Heart left ventricle (tissue), 16 donors: ENCODE measurements around the gene DPEP2NB. TPM values are rescaled to one million over a fixed set of nuclear protein-coding genes. Genes with fewer than 3 reads are reported as not detected.
"Not testable (repeated sequence)": the region's sequence is repeated elsewhere in the genome, so short reads cannot be mapped to it uniquely, and the experiment has no call there.

Source experiments
- ATAC-seq, 4 donors: fragments of 200-7000 bp; cut with Tn5 transposase; one replicate each; pipeline ENCODE4 v1.9.1; 2020 to 2022; ENCODE audit warnings: moderate library complexity in 4 of 4, mild to moderate bottlenecking in 3 of 4, moderate number of reproducible peaks in 1 of 4
- DNase-seq, 5 donors: peaks; one replicate each; pipeline ENCODE4 v3.0.0-alpha.2; 2020
- H3K27ac ChIP-seq, 12 donors: fragments of 200-600 bp; sonication (generic) in 4 of 12; one replicate each; pipeline versions ENCODE4 v1.5.0 to v1.8.0; 2016 to 2022; ENCODE audit warnings: mild to moderate bottlenecking in 2 of 12
- H3K27me3 ChIP-seq, 9 donors: fragments of 200-600 bp; sonication (generic) in 2 of 9; one replicate each; pipeline versions ENCODE4 v1.5.1 to v1.8.0; 2016 to 2022; ENCODE audit warnings: mild to moderate bottlenecking in 3 of 9
- H3K36me3 ChIP-seq, 9 donors: fragments of 200-600 bp; sonication (generic) in 2 of 9; one replicate each; pipeline versions ENCODE4 v1.5.0 to v1.8.0; 2018 to 2022; ENCODE audit warnings: mild to moderate bottlenecking in 2 of 9
- H3K4me1 ChIP-seq, 12 donors: fragments of 200-600 bp; sonication (generic) in 4 of 12; one replicate each; pipeline versions ENCODE4 v1.5.0 to v1.8.0; 2016 to 2022; ENCODE audit warnings: mild to moderate bottlenecking in 3 of 12
- H3K4me3 ChIP-seq, 12 donors: fragments of 200-600 bp; sonication (generic) in 4 of 12; one replicate each; pipeline versions ENCODE4 v1.5.0 to v1.8.0; 2017 to 2022; ENCODE audit warnings: mild to moderate bottlenecking in 9 of 12, moderate library complexity in 4 of 12
- H3K9me3 ChIP-seq, 12 donors: fragments of 200-600 bp; sonication (generic) in 4 of 12; one replicate each; pipeline versions ENCODE4 v1.5.0 to v1.8.0; 2016 to 2022; ENCODE audit warnings: mild to moderate bottlenecking in 1 of 12
- CTCF ChIP-seq, 12 donors: fragments of 200-600 bp; sonication (generic) in 4 of 12; IDR thresholded peaks; one replicate each; pipeline versions ENCODE4 v1.5.0 to v1.8.0; 2018 to 2022; ENCODE audit warnings: antibody characterized with exemption in 12 of 12, mild to moderate bottlenecking in 5 of 12
- POLR2A ChIP-seq, 2 donors: fragments of 450-650 bp; IDR thresholded peaks; one replicate each; pipeline ENCODE4 v1.6.1; 2017; ENCODE audit warnings: antibody characterized with exemption in 2 of 2, mild to moderate bottlenecking in 2 of 2, moderate library complexity in 2 of 2
- WGBS, 4 donors: extraction: QIAGEN DNeasy Blood & Tissue Kit in 2 of 4; methylation state at CpG; one replicate each; pipeline versions ENCODE4 v1.1.5 to v1.1.7; 2013 to 2018; 5-methylcytosine and 5-hydroxymethylcytosine counted together
- intact Hi-C, 10 donors: fragments of 100-400 bp; cut with DNase I; formaldehyde crosslinking; loops; one replicate each; pipeline versions ENCODE4 v1.11.1 to v1.14.2; 2022
- polyA plus RNA-seq, 2 donors: library from polyadenylated mRNA; stranded (reverse); fragments of 200-250 nt; gene quantifications; one replicate each; pipeline ENCODE4 v1.2.3, GENCODE V29; 2013
- total RNA-seq, 9 donors: library from RNA; depleted of rRNA in 2 of 9; stranded (reverse); fragments of >200 nt in 2 of 9; fragmentation: NEBNext Ultra II Directional in 3 of 9; extraction: Animal tissue kit (Norgen Biotek cat#: 25700) in 3 of 9; gene quantifications; one replicate each; pipeline versions ENCODE4 v1.1.0 to v1.2.4, GENCODE V29; 2016 to 2023
- donor health status: ischemic (EF 13 %, LVEDD 7.1; RV severe dilation, severe dysfunction).
- donor health status: healthy with polysubstance abuse.
- donor health status: DM: no; HTN: yes; CAD: no.
- donor health status: DM: no; HTN: no; CAD: no.
- donor health status: ischemic (EF 25% LVEDD 6.9; RV normal size, moderate dysfunction).
- donor health status: ischemic (EF 25% LVEDD 5.7; RV mildly dilated, moderate dysfunction).
- donor health status: healthy.
- donor health status: DM: yes; HTN: yes; CAD: no.
- donor health status: ischemic (EF 35%, LVEDD 5.7; RV mildly dilated, moderate dysfunction).
- donor health status: nonischemic (EF 11% LVEDD 7.7; RV severe dilation, severe dysfunction).
- donor health status: DM: yes; HTN: yes; CAD: no.
- donor health status: PGD.
- donor health status: ischemic (EF 29% LVEDD 5.4; RV normal size, mild dysfunction).
- donor health status: nonischemic (EF 23%, LVEDD 6.1; RV moderate dilation, normal function).

The DPEP2NB gene
- total and polyA plus RNA-seq, 11 donors = not detected

GRCh38 chr16:68037841-68038597 is 22.3 kb upstream of the DPEP2NB start:
- TF ChIP-seq CTCF (IDR thresholded peaks at IDR 0.05) (no peak), POLR2A (IDR thresholded peaks at IDR 0.05) (no peak)
- H3K4me1 ChIP-seq = peaks cover 0 to 42% (median 0%) of the 10 kb centered on the region in 12 donors
- ATAC-seq (no peak), DNase-seq (no peak)
- intact Hi-C loops = loop anchor here in 4 of 10 donors (5.0 to 10.0 kb wide), 4 partner anchors 103 to 223 kb away; partner anchors contain the start of genes CTRL (in 1 of the 4), NRN1L (in 1 of the 4) and PSMB10 (in 1 of the 4)
- peak overlapping the region in 4 of 12 donors; percentile 14 to 76 (median 34) for H3K27ac ChIP-seq
- no peaks in the 10 kb centered on the region for H3K27me3 ChIP-seq
- H3K9me3 ChIP-seq = no peaks in the 10 kb centered on the region
- H3K4me3 ChIP-seq = peak overlapping the region in 1 of 12 donors; percentile 15
- H3K36me3 ChIP-seq = peaks cover 0 to 23% (median 3%) of the 10 kb centered on the region in 9 donors
- WGBS, 4 donors = 74 to 84% (median 80%) methylated on average over 9 of the region's 9 CpGs

DNA sequence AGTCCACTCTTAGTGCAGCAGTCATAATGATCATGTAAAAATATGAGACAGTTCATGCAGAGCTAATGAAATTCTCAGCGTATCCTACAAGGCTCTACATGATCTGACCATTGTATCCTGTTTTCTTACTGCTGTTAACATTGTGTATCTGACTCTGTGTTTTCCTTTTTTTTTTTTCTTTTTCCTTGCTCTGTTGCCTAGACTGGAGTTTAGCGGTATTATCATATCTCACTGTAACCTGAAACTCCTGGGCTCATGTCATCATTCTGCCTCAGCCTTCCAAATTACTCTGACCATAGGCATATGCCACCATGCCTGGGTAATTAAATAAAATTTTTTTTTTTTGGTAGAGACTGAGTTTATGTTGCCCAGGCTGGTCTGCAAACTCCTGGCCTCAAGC is 19.5 kb upstream of the DPEP2NB start:
- 72 to 81% (median 75%) methylated on average over 2 of the region's 2 CpGs for WGBS, 4 donors
- no peak overlapping the region for H3K27ac ChIP-seq
- H3K36me3 ChIP-seq = peaks cover 0 to 17% (median 6%) of the 10 kb centered on the region in 9 donors
- no peak overlapping the region for H3K4me3 ChIP-seq
- ATAC-seq (no peak), DNase-seq (no peak)
- H3K27me3 ChIP-seq = no peaks in the 10 kb centered on the region
- TF ChIP-seq CTCF (IDR thresholded peaks at IDR 0.05) (no peak), POLR2A (IDR thresholded peaks at IDR 0.05) (no peak)
- no peaks in the 10 kb centered on the region for H3K9me3 ChIP-seq
- intact Hi-C loops = loop anchor here in 4 of 10 donors (5.0 to 10.0 kb wide), 4 partner anchors 100 to 220 kb away; partner anchors contain the start of genes CTRL (in 1 of the 4), NRN1L (in 1 of the 4) and PSMB10 (in 1 of the 4)
- H3K4me1 ChIP-seq = peaks cover 0 to 19% (median 0%) of the 10 kb centered on the region in 12 donors

DNA sequence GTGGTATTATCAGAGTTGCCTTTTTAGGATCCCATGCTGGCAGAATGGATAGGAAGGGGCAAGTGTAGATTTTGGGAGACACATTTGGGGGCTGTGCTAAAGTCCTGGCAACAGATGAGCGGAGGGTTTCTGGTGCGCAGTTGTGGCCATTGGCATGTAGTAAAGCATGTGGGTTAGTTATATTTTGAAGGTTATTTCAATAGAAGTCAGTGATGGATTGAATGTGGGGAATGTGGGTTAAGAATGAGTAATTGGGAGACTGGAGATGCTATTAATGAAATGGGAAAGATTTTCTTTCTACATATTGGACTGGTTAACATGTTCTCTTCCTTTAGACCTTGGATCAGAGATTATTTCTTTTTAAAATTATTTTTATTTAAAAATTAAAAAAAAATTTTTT is 17.4 kb upstream of the DPEP2NB start:
- intact Hi-C loops = loop anchor here in 2 of 10 donors (10.0 kb wide), 3 partner anchors 98 to 218 kb away; partner anchors contain the start of genes CTRL (in 1 of the 2), NRN1L (in 1 of the 2) and PSMB10 (in 1 of the 2)
- DNase-seq (no peak), ATAC-seq (no peak)
- Histone ChIP-seq H3K4me3 (no peak overlapping the region), H3K9me3 (no peaks in the 10 kb centered on the region), H3K4me1 (peaks cover 0 to 7% (median 0%) of the 10 kb centered on the region in 12 donors), H3K27me3 (no peaks in the 10 kb centered on the region), H3K27ac (no peak overlapping the region), H3K36me3 (peaks cover 0 to 18% (median 7%) of the 10 kb centered on the region in 9 donors)
- 95 to 100% (median 96%) methylated on average over 2 of the region's 2 CpGs for WGBS, 4 donors
- TF ChIP-seq POLR2A (IDR thresholded peaks at IDR 0.05) = no peak
- no peak for TF ChIP-seq CTCF (IDR thresholded peaks at IDR 0.05)

GRCh38 chr16:68031951-68032350 is 16.2 kb upstream of the DPEP2NB start:
- Histone ChIP-seq H3K9me3 (no peaks in the 10 kb centered on the region), H3K36me3 (peaks cover 0 to 29% (median 14%) of the 10 kb centered on the region in 9 donors), H3K4me3 (no peak overlapping the region), H3K27ac (no peak overlapping the region), H3K27me3 (no peaks in the 10 kb centered on the region), H3K4me1 (no peaks in the 10 kb centered on the region)
- TF ChIP-seq POLR2A (IDR thresholded peaks at IDR 0.05) (no peak), CTCF (IDR thresholded peaks at IDR 0.05) (no peak)
- intact Hi-C loops = loop anchor here in 2 of 10 donors (10.0 kb wide), 3 partner anchors 97 to 217 kb away; partner anchors contain the start of genes CTRL (in 1 of the 2), NRN1L (in 1 of the 2) and PSMB10 (in 1 of the 2)
- DNase-seq (no peak), ATAC-seq (no peak)
- 91 to 98% (median 96%) methylated on average over 2 of the region's 2 CpGs for WGBS, 4 donors

DNA sequence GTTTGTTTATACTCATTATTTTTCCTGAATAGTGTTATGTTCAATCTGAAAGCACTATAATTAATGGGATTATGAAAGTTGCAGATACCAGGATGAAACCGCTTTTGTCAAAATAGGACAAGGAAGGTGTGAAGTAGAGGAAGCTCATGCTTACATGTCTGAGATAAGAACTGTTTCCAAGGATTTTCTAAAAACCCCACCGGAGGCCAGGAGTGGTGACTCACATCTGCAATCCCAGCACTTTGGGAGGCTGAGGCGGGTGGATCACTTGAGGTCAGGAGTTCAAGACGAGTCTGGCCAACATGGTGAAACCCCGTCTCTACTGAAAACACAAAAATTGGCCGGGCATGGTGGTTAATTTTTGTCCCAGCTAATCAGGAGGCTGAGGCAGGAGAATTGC is 14.4 kb upstream of the DPEP2NB start:
- intact Hi-C loops = loop anchor here in 2 of 10 donors (10.0 kb wide), 3 partner anchors 95 to 215 kb away; partner anchors contain the start of genes CTRL (in 1 of the 2), NRN1L (in 1 of the 2) and PSMB10 (in 1 of the 2)
- DNase-seq = not testable (repeated sequence)

More for the DNA sequence above, 14.4 kb upstream of the DPEP2NB start:
- peaks cover 0 to 37% (median 24%) of the 10 kb centered on the region in 9 donors for H3K36me3 ChIP-seq
- not testable (repeated sequence) for H3K27ac ChIP-seq, H3K9me3 ChIP-seq, H3K4me1 ChIP-seq, H3K4me3 ChIP-seq, H3K27me3 ChIP-seq, ATAC-seq
- WGBS, 4 donors = 75 to 91% (median 82%) methylated on average over 6 of the region's 6 CpGs
